ENCODE results near the gene EIF4E2.
"Not testable (repeated sequence)": the region's sequence is repeated elsewhere in the genome, so short reads cannot be mapped to it uniquely, and the experiment has no call there.

Gene EIF4E2

GRCh38 chr2:232522623-232523401, 27.7 kb upstream of the EIF4E2 start:
- DNase-seq (ENCODE audit: low read depth), result no peak

DNA sequence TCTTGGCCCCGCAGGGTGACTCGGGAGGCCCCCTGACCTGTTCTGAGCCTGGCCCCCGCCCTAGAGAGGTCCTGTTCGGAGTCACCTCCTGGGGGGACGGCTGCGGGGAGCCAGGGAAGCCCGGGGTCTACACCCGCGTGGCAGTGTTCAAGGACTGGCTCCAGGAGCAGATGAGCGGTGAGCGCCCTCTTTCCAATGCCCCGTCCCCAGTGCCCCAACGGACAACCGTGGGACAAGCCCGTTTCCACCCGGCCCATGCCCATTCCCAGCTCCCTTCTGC, 27.1 kb upstream of the EIF4E2 start:
- DNase-seq (ENCODE audit: low read depth), result no peak

DNA sequence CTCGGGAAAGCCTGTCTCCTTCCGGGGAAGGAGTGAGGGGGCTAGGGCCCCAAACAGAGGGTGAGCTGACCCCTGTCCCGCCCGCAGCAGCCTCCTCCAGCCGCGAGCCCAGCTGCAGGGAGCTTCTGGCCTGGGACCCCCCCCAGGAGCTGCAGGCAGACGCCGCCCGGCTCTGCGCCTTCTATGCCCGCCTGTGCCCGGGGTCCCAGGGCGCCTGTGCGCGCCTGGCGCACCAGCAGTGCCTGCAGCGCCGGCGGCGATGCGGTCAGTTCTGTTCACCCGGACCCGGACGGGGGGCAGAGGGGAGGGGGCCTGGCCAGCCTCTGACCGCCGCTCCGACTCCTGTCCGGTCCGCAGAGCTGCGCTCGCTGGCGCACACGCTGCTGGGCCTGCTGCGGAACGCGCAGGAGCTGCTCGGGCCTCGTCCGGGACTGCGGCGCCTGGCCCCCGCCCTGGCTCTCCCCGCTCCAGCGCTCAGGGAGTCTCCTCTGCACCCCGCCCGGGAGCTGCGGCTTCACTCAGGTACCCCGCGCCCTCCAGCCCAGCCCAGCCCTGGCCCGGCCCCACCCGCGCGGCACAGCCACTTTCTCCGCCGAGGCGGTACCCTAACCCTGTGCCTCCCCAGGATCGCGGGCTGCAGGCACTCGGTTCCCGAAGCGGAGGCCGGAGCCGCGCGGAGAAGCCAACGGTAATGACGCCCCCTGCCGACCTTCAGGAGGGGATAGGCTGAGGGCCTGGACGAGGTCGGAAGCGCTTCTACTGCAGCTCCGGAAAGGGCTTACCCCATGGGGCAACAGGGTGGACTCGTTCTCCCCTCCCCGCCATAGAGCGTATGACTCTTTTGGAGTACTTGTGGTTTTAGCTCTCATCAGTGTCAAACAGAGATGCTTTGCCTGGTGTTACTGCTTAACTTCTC, 26.5 kb upstream of the EIF4E2 start:
- DNase-seq (ENCODE audit: low read depth), result no peak

DNA sequence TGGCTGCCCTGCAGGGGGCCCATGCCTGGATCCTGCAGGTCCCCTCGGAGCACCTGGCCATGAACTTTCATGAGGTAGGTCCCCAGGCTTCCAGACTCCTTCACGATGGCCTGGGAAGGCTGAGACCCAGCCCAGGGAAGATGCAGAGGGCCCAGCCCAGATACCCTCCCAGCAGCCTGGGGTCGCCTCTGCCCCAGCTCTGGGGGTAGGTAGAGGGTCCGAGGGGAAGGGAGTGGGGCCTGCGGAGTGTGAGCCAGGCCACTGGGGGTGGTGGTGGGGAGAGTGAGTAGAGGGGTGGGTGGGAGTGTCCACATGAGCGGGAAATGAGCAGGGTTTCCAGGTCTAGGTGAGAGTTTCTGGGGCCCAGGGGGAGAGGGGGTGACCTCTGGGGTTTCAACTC, 25.7 kb upstream of the EIF4E2 start:
- DNase-seq (ENCODE audit: low read depth), result no peak

GRCh38 chr2:232525199-232525598, 25.3 kb upstream of the EIF4E2 start:
- no peak for DNase-seq (ENCODE audit: low read depth)

DNA sequence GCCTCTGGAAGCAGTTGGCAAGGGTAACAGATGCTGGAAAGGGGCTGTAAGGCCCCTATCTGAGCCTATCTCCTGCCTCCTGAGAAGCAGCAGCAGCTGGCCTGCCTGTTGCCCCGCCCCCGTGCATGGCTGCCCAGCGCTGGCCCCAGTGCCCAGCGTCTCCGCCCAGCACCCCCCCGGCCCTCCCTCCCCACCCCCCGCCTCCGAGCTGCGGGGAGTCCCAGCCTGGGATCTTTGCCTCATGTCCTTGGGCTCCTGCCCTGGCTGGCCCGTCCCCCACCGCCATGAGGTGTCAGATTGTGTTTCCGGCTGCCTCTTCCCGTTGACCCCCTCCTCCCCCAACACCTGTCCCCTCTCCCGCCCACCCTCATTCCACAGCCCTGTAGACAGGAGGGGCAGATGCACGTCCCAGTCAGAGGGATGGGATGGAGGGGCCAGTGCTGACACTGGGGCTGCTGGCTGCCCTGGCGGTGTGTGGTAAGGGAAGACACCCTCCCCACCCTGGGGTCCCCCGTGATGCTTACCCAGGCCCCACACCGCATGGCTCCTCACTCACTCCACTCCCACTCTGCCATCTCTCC, 24.6 kb upstream of the EIF4E2 start, which contains the start of gene CHRND:
Gene CHRND, plus strand, starts transcription at position 370 of the 581 bp plus-strand sequence. Its CDS starts 56 bp downstream, at position 426.
- no peak for DNase-seq (ENCODE audit: low read depth)

DNA sequence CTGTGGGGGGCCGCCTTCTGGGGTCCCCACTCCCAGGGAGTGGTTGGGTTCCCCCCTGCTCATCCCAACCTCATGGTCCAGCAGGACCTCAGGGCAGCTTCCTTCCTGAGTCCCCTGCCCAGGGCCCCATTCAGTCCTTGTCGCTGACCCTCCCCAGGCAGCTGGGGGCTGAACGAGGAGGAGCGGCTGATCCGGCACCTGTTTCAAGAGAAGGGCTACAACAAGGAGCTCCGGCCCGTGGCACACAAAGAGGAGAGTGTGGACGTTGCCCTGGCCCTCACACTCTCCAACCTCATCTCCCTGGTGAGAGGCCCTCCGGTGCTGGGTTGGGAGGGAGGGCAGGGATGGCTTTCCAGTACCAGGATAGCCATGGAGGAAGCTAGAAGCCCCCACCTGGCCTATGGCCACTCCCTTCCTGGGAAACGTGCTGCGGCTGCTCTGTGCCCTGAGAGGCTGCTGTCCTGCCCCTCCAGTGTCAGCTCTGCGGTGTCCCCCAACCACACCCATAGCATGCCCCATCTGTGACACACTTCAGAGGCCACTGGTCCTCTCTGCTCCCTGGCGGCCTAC, 24.0 kb upstream of the EIF4E2 start:
- no peak for DNase-seq (ENCODE audit: low read depth)

GRCh38 chr2:232527905-232528470, 22.5 kb upstream of the EIF4E2 start:
- no peak for DNase-seq (ENCODE audit: low read depth)

GRCh38 chr2:232528746-232529460, 21.6 kb upstream of the EIF4E2 start:
- no peak for DNase-seq (ENCODE audit: low read depth)

DNA sequence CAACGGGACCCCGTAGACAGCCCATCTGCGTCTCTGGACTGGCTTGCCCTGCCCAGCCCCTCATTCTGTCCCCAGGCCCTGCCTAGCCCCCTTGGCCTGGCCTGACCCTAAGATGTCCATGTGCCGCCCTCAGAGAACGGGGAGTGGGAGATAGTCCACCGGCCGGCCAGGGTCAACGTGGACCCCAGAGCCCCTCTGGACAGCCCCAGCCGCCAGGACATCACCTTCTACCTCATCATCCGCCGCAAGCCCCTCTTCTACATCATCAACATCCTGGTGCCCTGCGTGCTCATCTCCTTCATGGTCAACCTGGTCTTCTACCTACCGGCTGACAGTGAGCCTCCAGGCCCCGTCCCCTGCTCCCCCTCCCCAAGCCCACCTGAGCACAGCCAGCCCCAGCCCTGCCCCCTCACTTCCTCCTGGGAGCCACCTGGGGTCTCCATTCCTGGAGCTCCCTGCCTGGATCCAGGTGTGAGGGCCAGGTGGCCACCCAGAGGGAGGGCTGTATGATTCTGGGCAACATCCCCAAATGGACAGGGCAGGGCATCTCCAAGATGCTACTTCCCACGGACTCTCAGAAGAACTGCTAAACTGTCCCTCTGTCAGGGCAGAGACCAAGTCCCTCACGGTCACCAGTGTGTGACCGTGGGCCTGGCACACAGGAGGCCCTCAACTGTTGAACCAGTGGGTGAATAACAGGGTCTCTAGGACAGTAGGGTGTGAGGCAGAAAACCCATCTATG, 20.5 kb upstream of the EIF4E2 start:
- DNase-seq (ENCODE audit: low read depth), result no peak

GRCh38 chr2:232530626-232531260, 19.7 kb upstream of the EIF4E2 start:
- DNase-seq (ENCODE audit: low read depth), result no peak

GRCh38 chr2:232532419-232532818, 18.1 kb upstream of the EIF4E2 start:
- DNase-seq (ENCODE audit: low read depth), result no peak

DNA sequence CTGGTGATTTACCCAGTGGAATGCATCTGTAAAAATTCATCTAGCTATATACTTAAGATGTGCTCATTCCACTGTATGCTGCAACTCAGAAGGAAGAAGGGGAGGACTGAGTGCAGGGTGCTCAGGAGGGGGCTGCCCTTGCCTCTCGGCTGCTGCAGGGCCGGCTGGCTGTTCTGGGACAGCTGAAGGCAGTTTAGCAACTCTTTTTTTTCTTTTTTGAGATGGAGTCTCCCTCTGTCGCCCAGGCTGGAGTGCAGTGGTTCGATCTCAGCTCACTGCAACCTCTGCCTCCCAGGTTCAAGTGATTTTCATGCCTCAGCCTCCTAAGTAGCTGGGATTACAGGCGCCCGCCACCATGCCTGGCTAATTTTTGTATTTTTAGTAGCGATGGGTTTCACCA, 17.7 kb upstream of the EIF4E2 start:
- DNase-seq (ENCODE audit: low read depth), result not testable (repeated sequence)

DNA sequence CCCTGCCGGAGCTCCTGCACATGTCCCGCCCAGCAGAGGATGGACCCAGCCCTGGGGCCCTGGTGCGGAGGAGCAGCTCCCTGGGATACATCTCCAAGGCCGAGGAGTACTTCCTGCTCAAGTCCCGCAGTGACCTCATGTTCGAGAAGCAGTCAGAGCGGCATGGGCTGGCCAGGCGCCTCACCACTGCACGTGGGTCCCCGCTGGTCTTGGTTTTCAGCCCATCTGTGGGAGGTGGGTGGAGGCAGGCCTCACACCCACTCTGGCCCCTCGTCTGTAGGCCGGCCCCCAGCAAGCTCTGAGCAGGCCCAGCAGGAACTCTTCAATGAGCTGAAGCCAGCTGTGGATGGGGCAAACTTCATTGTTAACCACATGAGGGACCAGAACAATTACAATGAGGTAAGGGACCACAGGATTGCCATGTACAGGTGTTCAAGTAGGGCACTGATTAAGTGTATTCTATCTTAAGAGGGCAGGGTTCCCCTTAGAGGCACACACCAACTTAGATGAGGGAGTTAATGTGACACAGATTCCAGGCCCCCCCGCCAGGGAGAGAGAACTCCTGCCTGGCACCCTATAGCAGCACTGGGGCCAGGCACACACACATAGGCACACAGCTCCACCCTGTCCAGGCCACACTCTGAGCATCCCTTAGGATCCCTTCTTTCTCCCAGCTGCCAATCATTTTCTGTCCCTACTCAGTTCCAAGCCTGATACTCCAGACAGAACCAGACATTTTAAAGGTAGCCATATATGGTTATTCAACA, 16.4 kb upstream of the EIF4E2 start:
- DNase-seq (ENCODE audit: low read depth), result no peak

GRCh38 chr2:232534940-232535651, 15.4 kb upstream of the EIF4E2 start:
- DNase-seq (ENCODE audit: low read depth), result no peak

- no peak for DNase-seq (ENCODE audit: low read depth)
Measured at GRCh38 chr2:232535761-232536530, 14.5 kb upstream of the EIF4E2 start.

GRCh38 chr2:232537079-232537478, 13.4 kb upstream of the EIF4E2 start:
- no peak for DNase-seq (ENCODE audit: low read depth)

DNA sequence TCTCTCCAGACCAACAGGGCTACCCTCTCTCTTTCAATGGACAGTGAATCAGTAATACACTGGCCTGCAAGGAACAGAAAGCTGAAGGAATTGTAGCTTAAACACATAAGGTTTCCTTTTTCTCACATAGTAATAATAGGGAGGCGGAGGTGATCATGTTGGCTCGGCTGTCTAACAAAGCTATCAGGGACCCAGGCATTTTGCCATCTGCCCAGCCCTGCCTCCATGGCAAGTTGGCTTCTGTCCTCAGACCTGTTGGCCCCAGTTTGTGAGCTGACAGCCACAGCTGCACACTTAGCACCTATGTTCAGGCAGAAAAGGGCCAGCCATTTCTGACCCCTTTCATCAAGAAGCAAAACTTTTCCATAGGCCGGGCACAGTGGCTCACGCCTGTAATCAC, 13.0 kb upstream of the EIF4E2 start:
- no peak for DNase-seq (ENCODE audit: low read depth)

Data from stimulated activated CD8-positive, alpha-beta memory T cell treated with anti-CD3 and anti-CD28 coated beads, Interleukin-12 subunit alpha, Interleukin-12 subunit beta, amount 100 ng/mL, for 4 hours (primary cell).